B cell (primary cell): ENCODE data around the gene PTGDR2. TPM values are rescaled to one million over a fixed set of nuclear protein-coding genes. Genes with fewer than 3 reads are reported as not detected.

ENCODE experiments used
- ATAC-seq: fragments of 200-7000 bp; cut with Tn5 transposase; one replicate; pipeline ENCODE4 v1.10.0; 2021; ENCODE audit warnings: low read depth, mild to moderate bottlenecking, moderate number of reproducible peaks, moderate library complexity
- CTCF ChIA-PET: fragments of 350-600 bp; sonication (Branson Sonifier 250); formaldehyde crosslinking; loops from one replicate; lab custom pipeline; 2021; ENCODE audit warnings: antibody characterized with exemption, inconsistent platforms; lab: Charles Lee
- POLR2A ChIA-PET: fragments of 350-600 bp; sonication (Branson Sonifier 250); formaldehyde crosslinking; loops from one replicate; lab custom pipeline; 2021; ENCODE audit warnings: antibody characterized with exemption; lab: Charles Lee
- DNase-seq: peaks from one replicate; pipeline ENCODE4 v3.0.0; 2013
- H2AFZ ChIP-seq: 2 replicates; pipeline ENCODE4 v1.6.1; 2012; ENCODE audit warnings: mild to moderate bottlenecking, low read depth, low read length; ENCODE audit not compliant: insufficient read depth, poor library complexity, severe bottlenecking
- H3K27ac ChIP-seq, 2 donors: 1 replicate in 1 of 2; 2 replicates in 1 of 2; pipeline ENCODE4 v1.5.1; 2012 to 2013; ENCODE audit warnings: low read length in 2 of 2, mild to moderate bottlenecking in 2 of 2, moderate library complexity in 1 of 2
- H3K27me3 ChIP-seq, 4 experiments: fragments of 200-600 bp in 1 of 4; sonication (generic) in 1 of 4; replicated peaks in 1 of 4; 1 replicate in 2 of 4; 2 replicates in 2 of 4; pipeline versions ENCODE4 v1.6.1 to v1.7.0; 2013 to 2016; ENCODE audit warnings: low read length in 3 of 4, mild to moderate bottlenecking in 2 of 4, mixed read lengths in 1 of 4, moderate library complexity in 1 of 4; ENCODE audit not compliant: insufficient read depth in 4 of 4, control insufficient read depth in 3 of 4; ENCODE audit errors: control extremely low read depth in 1 of 4
- H3K36me3 ChIP-seq, 2 experiments: replicated peaks in 1 of 2; 1 replicate in 1 of 2; 2 replicates in 1 of 2; pipeline versions ENCODE4 v1.6.1 to v1.7.1; 2013; ENCODE audit warnings: low read length in 1 of 2; ENCODE audit not compliant: insufficient read depth in 2 of 2, control insufficient read depth in 1 of 2; ENCODE audit errors: control extremely low read depth in 1 of 2, extremely low read depth in 1 of 2
- H3K4me1 ChIP-seq, 2 donors: fragments of 200-600 bp in 1 of 2; sonication (generic) in 1 of 2; 1 replicate in 1 of 2; 2 replicates in 1 of 2; pipeline versions ENCODE4 v1.5.1 to v1.6.1; 2013 to 2017; ENCODE audit warnings: low read length in 2 of 2; ENCODE audit not compliant: control insufficient read depth in 2 of 2, insufficient read depth in 2 of 2
- H3K4me2 ChIP-seq: replicated peaks from 2 replicates; pipeline ENCODE3; 2012; ENCODE audit warnings: mild to moderate bottlenecking, low read depth, low read length; ENCODE audit not compliant: poor library complexity, severe bottlenecking
- H3K4me3 ChIP-seq, 5 experiments: fragments of 200-600 bp in 1 of 5; sonication (generic) in 1 of 5; 1 replicate in 3 of 5; 2 replicates in 2 of 5; pipeline versions ENCODE4 v1.5.1 to v1.7.0; 2011 to 2016; ENCODE audit warnings: low read length in 4 of 5, mild to moderate bottlenecking in 4 of 5, low read depth in 2 of 5, control low read depth in 1 of 5, moderate library complexity in 1 of 5; ENCODE audit not compliant: insufficient read depth in 1 of 5; ENCODE audit errors: control extremely low read depth in 1 of 5, extremely low read depth in 1 of 5
- H3K79me2 ChIP-seq: fragments of 200-600 bp; sonication (generic); one replicate; pipeline ENCODE4 v1.6.0; 2016; ENCODE audit warnings: low read length; ENCODE audit not compliant: control insufficient read depth, insufficient read depth
- H3K9ac ChIP-seq: fragments of 200-600 bp; sonication (generic); 2 replicates; pipeline ENCODE4 v1.6.1; 2017; ENCODE audit warnings: mild to moderate bottlenecking, low read length, moderate library complexity
- H3K9me3 ChIP-seq, 3 donors: one replicate each; pipeline versions ENCODE4 v1.6.1 to v1.7.1; 2013; ENCODE audit warnings: low read length in 2 of 3; ENCODE audit not compliant: control insufficient read depth in 2 of 3, insufficient read depth in 1 of 3; ENCODE audit errors: control extremely low read depth in 1 of 3
- H4K20me1 ChIP-seq: 2 replicates; pipeline ENCODE4 v1.6.0; 2012; ENCODE audit warnings: mild to moderate bottlenecking, low read length; ENCODE audit not compliant: insufficient read depth, control insufficient read depth, poor library complexity, severe bottlenecking
- H3K27ac Mint-ChIP-seq: one replicate; pipeline ENCODE4 v1.8.0; 2021; ENCODE audit warnings: mixed read lengths
- H3K27me3 Mint-ChIP-seq: one replicate; pipeline ENCODE4 v1.8.0; 2021; ENCODE audit warnings: mixed read lengths
- H3K4me1 Mint-ChIP-seq: one replicate; pipeline ENCODE4 v1.8.0; 2021; ENCODE audit warnings: mixed read lengths
- H3K4me3 Mint-ChIP-seq: one replicate; pipeline ENCODE4 v1.8.0; 2021; ENCODE audit warnings: mixed read lengths
- H3K9me3 Mint-ChIP-seq: one replicate; pipeline ENCODE4 v1.8.0; 2022; ENCODE audit warnings: mixed read lengths; ENCODE audit not compliant: insufficient read depth
- CTCF ChIP-seq: fragments of 200-600 bp; IDR thresholded peaks from one replicate; pipeline ENCODE4 v1.8.0; 2022; ENCODE audit warnings: antibody characterized with exemption, mild to moderate bottlenecking
- EZH2 ChIP-seq: IDR thresholded peaks from 2 replicates; pipeline ENCODE4 v1.6.1; 2012; ENCODE audit warnings: borderline replicate concordance, low read depth, mild to moderate bottlenecking, moderate library complexity, low read length; ENCODE audit not compliant: insufficient read depth, poor library complexity, severe bottlenecking
- WGBS: methylation state at CpG from one replicate; pipeline ENCODE4 v1.1.5; 2013; ENCODE audit warnings: missing lambda C conversion rate; ENCODE audit not compliant: insufficient coverage; 5-methylcytosine and 5-hydroxymethylcytosine counted together
- intact Hi-C: fragments of 100-400 bp; cut with micrococcal nuclease; formaldehyde crosslinking; loops from one replicate; pipeline ENCODE4 v1.10.0; 2022
- polyA plus RNA-seq: library from polyadenylated mRNA; depleted of rRNA; stranded (reverse); fragments of >200 nt; gene quantifications from 2 replicates; pipeline ENCODE4 v1.2.3, GENCODE V29; 2012
- total RNA-seq, 2 donors: library from RNA; stranded (reverse); fragments of 120-200 nt in 1 of 2; gene quantifications; 1 replicate in 1 of 2; 2 replicates in 1 of 2; pipeline versions ENCODE4 v1.2.3 to v1.2.4, GENCODE V29; 2013 to 2022

Gene PTGDR2
- total and polyA plus RNA-seq, 2 donors (not counting 1 experiment from before 2014, with no cell fraction given) = 0.03 TPM; not detected in 1

GRCh38 chr11:60868682-60869450 lies 13.1 kb upstream of the PTGDR2 start:
- Histone ChIP-seq H3K79me2 (no peaks in the 10 kb centered on the region), H2AFZ (no peak overlapping the region), H3K4me2 (no peak overlapping the region), H3K27ac (no peak overlapping the region), H3K4me1 (no peaks in the 10 kb centered on the region), H4K20me1 (no peaks in the 10 kb centered on the region), H3K4me3 (no peak overlapping the region), H3K27me3 (no peaks in the 10 kb centered on the region), H3K9ac (no peak overlapping the region), H3K9me3 (no peaks in the 10 kb centered on the region), H3K36me3 (no peaks in the 10 kb centered on the region)
- intact Hi-C loops = no loop called here
- 92% methylated on average over 3 of the region's 10 CpGs for WGBS
- CTCF ChIA-PET = interaction anchor here (0.8 kb wide), 1 partner anchor 31 kb away, joined by 3 read pairs; no protein-coding TSS in a partner anchor
- Mint-ChIP-seq H3K4me3 (no peak overlapping the region), H3K27ac (no peak overlapping the region), H3K4me1 (no peaks in the 10 kb centered on the region), H3K9me3 (no peaks in the 10 kb centered on the region), H3K27me3 (no peaks in the 10 kb centered on the region)
- ATAC-seq (no peak), DNase-seq (no peak)
- TF ChIP-seq CTCF (no peak), EZH2 (no peak)
- POLR2A ChIA-PET = no interaction called here

- Histone ChIP-seq H2AFZ (no peak overlapping the region), H3K27ac (no peak overlapping the region), H3K36me3 (no peaks in the 10 kb centered on the region), H3K4me1 (no peaks in the 10 kb centered on the region), H3K9ac (no peak overlapping the region), H3K4me2 (no peak overlapping the region), H3K79me2 (no peaks in the 10 kb centered on the region), H3K27me3 (no peaks in the 10 kb centered on the region), H4K20me1 (no peaks in the 10 kb centered on the region), H3K4me3 (no peak overlapping the region), H3K9me3 (no peaks in the 10 kb centered on the region)
- no peak overlapping the region for H3K27ac Mint-ChIP-seq
- no peak for ATAC-seq
- no peaks in the 10 kb centered on the region for H3K9me3 Mint-ChIP-seq
- H3K4me3 Mint-ChIP-seq = no peak overlapping the region
- 68% methylated on average over 9 of the region's 10 CpGs for WGBS
- intact Hi-C loops = no loop called here
- no peak for TF ChIP-seq EZH2
- TF ChIP-seq CTCF = no peak
- H3K27me3 Mint-ChIP-seq = no peaks in the 10 kb centered on the region
- ChIA-PET POLR2A (no interaction called here), CTCF (no interaction called here)
- no peak for DNase-seq
- H3K4me1 Mint-ChIP-seq = no peaks in the 10 kb centered on the region
Observed at GRCh38 chr11:60867871-60868681, 12.3 kb upstream of the PTGDR2 start.
